Right forelimb (tissue), 1 donor: ENCODE results near the gene IRS1.
A peak's percentile ranks its signal among the peaks of the same experiment; 100 is the strongest.

Experiments
- DNase-seq: peaks from one replicate; pipeline ENCODE4 v3.0.0-alpha.2; 2018

IRS1 gene

DNA sequence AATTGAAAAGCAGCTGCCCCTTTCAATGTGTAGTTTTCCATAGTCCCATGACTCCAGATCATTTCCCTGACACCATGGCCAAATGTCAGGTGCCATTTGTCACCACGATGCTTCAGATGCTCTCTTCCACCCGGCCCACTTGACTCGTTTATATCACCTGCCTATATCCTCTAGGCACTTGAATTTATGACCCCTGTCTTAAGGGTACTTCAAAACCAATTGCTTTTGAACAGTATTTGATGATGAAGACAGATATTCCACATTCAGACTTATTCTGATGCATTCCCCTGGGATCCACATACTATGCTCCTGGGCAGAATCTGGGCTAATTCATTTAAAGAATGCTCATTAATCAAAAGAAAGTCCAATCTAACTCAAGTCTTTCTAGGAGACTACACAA lies 19.3 kb upstream of the IRS1 start:
- DNase-seq, result no peak

DNA sequence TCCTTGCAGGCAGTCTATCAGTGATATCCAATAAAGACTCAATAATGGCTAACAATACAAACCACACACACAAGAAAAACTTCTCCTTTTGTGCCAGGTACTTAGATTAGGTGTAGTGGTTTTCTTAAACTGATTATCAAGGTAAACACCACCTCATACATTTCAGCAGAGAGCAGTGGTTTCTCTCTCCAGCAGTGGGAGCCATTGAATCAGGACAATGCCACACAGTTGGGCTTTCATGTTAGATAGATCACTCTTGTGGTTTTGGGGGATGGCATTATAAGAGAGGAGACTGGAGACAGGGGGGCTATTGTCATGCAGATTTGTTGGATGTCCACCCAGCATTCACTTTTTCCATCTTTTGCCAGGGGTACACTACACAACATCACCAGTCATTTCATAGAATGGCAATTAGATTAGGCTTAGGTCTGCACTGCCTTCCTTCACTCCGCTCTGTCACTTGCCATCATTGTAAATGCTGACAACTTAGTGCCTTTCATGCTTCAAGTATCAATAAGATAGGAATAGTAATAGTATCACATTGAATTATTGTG lies 13.6 kb upstream of the IRS1 start:
- DNase-seq, result no peak

DNA sequence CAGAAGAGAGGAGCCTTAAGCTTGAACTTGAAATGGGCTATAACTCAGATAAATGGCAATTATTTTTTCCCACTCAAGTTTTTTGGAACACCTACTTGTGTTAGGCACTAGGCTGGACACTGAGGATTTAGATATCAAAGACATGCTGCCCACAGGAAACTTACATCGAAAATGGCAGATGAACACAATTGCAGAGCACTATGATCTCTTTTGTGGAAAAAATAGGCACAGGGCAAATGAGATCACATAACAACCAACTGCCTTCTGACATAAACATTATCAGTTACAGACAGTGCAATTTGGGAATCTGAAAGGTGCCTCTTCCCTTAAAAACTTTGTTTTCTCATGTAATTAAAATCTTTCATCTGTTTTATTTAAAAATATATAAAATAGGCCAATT lies 3.8 kb upstream of the IRS1 start:
- DNase-seq, result no peak

DNA sequence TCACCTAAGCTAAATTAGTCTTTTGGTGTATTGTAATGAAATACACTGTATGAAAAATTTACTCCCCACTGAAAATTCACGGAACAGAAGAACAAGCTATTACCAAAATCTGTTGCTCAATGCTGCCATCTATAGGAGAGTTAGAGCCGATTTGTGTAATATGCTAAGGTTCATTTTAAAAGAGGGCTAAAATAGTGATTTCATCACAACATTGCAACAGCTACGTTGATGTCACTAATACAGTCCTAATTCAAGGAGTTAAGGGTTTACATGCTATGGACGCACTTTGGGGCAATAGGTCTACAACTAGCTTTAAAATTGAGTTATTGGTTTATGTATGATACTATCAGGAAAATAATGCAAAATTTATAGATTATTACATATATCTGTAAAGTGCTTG lies 3.0 kb upstream of the IRS1 start:
- no peak for DNase-seq

DNA sequence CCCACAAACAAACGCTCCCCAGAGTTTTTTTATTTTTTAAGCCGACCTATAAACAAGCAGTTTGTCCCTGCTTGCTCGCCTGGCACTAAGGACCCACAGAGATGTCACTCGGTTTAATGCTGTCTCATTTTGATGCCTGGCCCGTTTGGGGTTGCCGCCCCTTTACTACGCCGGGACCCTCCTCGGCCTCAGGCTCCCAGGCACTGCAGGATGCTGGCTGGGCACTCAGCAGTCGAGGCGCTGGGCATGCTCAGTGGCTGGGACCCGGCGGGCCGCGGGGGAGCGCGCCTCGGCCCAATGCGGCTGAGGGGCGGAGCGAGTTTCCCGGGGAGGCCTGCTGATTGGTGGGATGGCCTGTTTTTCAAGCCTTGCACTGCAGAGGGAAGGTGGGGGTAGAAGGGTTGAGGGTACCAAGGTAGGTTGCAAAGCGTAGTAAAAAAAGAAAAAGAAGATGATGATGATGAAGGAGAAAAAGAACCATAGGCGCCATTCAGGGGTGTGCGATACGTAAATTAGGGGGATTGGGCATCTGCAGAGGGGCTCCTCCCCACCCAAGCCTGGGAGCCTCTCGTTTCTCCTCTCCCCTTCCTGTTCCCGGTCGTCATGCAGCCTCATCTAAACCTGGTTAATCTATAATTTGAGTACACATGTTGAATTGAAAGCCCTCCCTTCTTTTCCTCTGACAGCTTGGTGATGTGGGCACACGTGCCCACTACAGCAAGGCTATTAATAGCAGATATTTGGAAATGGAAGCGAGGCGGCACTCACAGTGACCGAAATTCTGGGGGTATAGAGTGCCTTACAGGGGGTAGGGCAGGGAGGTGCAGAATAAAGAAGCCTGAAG lies 1.5 kb upstream of the IRS1 start:
- peak; percentile 86 for DNase-seq

DNA sequence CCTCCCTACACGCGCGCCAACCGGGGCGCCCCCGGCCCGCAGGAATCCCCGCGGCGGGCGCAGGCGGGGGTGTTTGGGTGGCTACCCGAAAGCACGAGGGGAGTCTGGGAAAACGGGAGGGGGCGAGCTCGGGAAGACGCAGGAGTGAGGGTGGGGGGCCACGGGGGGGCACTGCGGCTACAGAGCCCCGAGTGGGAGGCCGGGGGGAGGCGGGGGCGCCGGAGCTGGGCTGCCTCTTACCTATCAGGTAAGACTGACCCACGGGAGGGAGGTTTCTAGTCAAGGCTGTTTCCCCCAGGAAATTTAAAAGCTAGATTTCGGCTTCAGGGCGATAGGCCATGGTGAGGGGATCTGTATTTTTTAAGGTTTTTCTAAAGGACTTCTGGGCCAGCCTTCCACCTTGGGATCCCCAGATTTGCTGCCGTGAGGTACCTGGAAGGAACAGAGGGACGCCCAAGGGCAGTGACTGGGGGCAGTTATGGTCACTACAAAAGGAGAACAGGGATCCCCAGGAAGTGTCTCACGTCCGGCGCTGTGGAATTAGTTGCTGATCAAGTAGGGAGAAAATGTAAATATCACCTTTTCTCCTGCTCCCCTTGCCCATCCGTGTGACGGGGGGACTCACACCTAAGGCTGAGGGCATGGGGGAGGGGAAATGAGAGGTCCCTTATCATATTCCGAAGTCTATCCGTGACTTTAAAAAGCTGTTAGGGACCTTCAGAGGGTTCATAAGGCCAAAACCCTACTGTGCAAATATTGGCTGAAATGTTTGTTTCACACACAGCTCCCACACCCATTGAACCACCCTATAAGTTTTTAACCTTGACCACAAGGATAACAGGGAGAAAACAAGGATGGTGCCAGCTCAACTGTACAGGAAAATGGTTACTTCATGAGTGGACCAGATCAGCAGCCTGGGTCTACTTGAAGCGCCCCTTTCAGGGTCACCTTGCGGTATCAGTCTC lies 638 bp upstream of the IRS1 start:
- no peak for DNase-seq

DNA sequence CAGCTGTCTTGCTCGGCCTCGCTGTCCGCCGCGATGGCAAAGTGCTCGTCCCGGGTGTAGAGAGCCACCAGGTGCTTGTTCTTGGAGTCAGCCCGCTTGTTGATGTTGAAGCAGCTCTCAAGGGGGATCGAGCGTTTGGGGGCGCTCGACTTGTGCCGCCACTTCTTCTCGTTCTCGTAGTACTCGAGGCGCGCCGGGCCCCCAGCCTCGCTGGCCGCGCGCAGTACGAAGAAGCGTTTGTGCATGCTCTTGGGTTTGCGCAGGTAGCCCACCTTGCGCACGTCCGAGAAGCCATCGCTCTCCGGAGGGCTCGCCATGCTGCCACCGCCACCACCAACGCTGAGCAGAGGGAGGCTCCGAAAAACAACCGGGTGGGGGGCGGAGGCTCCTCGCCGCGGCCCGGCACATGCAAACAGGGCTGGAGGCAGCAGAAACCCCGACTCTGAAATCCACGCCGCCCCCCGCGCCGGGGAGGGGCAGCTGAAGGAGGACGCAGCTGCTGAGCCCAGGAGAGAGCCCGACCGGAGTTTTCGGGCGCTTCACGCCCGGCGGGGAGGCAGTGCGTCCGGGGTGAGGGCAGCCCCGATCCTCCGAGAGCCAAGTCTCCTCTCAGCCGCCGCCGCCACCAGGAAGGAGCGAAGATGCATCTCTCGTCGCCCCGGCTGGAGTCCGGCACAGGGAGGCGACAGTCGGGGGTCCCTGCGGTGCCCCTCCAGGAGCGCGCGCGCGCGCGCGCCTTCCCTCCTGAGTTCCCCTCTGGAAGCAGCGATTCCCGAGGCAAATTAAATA lies 1.0 kb downstream of the IRS1 start:
- peak; percentile 79 for DNase-seq

DNA sequence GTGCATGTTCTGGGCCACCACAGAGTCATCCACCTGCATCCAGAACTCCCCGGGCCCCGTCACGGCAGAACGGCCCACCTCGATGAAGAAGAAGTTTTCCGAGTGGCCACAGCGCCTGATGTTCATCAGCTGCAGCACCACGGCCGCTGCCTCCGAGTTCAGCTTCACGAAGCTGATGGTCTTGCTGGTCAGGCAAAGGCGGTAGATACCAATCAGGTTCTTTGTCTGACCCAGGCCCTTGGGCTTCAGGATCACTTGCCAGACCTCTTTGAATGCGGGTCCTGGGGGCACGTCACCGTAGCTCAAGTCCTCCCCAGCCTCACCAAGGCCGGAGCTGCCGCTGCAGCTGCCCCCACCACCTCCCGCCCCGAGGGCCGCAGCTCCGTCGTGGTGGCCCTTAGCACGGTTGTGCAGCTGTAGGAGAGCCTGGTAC lies 1.6 kb downstream of the IRS1 start:
- no peak for DNase-seq

DNA sequence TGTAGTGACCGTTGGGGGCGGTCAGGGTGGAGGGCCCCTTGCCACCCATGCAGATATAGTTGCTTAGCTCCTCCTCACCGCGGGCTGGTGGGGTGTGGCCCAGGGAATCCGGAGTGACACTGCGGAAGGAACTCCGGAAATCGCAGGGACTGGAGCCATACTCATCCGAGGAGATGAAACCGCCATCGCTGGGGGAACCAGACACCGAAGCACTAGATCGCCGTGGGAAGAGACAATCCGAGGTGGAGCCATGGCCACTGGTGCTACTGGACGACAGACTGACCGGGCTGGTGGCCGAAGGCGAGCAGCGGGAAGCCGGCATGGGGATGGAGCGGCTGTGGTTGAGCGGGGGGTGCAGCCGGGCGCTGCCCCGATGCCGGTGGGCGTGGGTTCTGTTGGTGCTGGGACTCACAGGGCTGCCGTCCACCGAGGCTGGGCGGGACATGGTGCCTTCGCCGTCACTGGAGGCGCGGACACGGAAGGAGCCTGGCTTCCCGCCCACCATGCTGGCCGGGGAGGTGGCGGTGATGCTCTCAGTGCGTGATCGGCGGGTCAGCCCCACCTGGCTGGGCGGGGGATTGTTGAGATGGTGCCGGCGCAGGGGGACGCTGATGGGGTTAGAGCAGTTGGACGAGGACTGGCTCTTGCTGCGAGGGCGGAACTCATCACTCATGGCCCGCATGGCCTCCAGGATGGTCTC lies 2.2 kb downstream of the IRS1 start:
- no peak for DNase-seq

DNA sequence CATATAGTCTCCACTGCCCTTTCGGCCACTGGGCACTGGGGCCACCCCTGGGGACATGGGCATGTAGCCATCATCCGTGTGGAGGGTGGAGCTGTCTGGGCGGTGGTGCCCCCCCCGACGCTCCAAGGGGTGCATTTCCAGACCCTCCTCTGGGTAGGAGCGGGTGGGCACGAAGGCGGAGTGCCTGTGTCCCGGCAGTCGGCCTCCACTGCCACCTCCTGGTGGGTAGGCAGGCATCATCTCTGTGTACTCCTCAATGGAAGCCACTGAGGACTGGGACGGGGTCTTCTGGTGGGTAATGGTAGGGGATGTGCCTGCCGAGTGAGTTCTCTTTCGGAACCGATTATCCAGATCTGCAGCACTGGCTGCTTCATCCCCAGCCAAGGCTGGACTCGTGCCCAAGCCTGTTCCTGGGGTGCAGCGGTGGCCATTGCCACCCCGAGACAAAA lies 2.8 kb downstream of the IRS1 start:
- peak; percentile 57 for DNase-seq

DNA sequence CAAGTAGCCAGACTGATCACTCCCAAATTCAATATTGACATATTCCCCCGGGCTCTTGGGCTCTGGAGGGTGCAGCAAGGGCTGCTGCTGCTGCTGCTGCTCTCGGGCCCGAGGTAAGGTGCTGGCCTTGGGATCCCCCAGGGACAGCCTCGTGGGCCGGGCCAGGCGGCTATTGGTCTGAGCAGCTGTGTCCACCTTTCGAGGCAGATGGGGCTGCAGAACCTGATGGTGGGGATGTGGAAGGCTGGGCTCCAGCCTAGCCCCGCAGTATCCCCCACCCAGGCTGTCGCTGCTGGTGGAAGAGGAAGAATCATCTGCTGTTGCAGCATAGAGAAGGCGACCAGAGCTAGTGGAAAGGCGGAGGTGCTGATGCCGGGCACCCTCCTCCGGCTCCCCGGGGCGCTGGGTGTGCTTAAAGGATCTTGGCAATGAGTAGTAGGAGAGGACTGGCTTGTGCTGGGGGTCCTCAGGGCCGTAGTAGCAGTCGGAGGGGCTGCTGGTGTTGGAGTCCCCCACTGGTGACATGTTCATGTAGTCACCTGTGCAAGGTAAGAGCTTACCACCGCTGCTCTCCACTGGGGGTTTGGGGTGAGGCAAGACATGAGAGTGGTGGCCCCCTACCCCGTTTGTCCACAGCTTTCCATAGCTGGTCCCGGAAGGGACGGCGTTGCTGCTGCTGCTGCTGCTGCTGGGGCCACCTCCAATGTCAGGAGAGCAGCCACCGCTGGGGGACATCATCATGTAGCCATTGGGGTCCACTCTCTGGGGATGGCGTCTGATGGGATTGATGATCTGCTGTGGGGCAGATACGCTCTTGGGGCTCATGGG lies 3.4 kb downstream of the IRS1 start:
- no peak for DNase-seq

DNA sequence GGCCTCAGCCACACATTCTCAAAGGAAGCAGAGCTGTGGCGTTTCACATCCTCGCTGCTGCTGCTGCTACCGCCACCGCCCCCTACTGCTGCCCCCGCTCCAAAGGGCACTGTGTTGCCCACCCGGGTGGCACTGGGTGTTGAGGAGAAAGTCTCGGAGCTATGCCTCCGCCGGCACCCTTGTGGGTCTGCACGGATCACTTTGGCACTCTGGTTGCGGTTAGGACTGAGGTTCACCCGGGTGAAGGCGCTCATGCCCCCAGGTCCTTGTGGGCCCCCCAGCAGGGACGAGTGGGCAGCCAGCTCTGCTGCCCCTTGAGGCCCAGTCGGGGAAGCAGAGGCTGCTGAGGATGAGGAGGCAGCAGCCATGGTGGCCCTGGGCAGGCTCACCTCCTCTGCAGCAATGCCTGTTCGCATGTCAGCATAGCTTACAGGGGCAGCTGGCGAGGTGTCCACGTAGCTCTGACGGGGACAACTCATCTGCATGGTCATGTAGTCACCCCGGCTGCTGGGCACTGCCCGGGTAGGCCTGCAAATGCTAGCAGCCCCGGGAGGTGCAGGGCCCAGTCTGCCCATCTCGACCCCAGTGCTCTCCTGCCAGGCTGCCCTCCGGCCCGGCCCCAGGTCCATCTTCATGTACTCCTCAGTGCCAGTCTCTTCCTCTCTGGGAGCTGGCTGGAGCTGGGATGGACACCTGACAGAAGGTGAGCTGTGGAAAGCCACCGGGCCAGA lies 4.2 kb downstream of the IRS1 start:
- no peak for DNase-seq

DNA sequence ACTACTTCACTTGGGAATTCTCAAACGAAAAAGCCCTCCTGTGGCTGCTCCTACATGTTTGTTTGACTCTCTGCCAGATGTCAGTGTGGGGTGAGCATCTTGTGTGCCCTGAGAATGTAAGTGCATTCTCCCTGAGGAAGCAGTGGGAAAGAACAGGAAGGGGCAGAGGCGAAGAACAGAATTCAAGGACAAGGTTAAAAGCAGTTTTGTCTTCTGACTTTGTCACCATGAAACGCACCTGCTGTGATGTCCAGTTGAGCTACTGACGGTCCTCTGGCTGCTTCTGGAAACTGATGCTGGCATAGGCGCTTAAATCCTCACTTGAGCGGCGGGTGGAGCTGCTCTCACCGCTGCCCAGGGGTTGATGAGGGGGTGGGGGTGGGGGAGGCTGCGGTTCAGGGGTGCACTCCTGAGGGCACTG lies 4.9 kb downstream of the IRS1 start:
- peak; percentile 50 for DNase-seq

DNA sequence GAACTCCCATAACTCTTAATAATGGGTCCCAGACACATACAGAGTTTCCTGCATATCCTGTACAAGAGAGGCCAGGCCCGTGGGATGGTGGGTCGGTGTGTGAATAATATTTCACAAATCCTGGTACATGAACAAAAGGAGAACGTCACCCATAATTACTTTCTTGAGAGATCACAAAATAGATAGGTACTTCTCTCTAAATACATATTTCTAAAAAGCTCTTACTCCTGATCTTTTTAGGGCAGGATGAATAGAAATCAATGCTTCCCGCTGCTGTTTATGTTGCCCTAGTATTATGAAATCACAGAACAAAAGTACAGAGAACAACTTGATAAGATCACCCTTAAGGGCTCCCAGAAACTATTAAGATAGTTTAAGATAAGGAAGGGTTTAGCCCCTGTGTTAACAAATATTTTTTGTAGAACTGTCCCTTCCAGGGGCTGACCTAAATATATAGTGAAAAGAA lies 5.4 kb downstream of the IRS1 start:
- DNase-seq, result no peak

DNA sequence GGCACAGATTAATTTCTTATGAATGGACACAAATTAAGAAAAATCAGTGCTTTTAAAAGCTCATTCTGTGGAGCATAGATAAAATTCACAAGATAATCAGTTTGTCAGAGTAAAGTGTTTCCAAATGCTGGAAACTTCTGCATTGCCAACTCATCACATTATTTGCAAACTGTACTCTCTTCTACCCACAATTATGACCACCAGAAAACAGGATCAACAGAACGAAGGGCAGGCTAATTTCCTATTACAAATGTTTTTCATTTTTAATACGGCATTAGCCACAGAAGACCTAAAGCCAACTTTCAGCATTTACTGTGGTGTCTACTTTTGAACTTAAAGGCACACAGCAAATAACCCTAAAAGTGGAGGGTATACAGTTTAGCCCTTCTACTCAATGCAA lies 6.0 kb downstream of the IRS1 start:
- DNase-seq, result no peak

DNA sequence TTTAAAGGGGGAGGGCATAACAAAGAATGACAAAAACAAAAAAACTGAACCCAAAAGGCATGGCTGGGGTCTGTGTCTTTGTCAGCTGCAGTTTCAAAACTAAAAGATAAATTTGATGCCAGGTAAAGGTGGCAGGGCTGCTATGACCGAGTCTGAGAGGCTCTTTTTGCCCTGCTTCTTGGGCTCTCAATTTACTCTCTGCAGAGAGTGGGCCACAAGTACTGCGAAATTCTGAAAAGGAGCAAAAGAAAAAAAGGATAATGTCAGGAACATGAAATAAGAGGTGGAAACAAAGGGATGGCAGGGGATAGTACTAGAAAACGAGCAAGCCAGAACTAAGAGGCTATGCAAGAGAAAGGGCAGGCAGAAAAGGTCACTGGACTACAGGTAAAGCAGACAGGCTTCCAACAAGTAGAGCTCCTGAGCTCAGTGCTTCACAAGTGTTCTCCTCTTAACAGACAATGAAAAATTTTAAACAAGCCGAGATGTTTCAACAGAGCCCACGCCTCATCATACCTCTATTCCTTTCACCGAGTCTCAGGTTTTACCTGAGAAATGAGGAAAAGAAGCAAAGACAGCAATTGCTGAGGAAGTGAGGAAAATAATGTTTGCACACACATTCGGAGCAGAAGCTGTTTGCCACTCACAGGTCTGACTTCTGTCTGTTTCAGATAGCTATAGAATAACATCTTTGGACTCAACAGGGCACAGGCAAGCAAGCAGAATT lies 7.3 kb downstream of the IRS1 start:
- DNase-seq, result no peak

DNA sequence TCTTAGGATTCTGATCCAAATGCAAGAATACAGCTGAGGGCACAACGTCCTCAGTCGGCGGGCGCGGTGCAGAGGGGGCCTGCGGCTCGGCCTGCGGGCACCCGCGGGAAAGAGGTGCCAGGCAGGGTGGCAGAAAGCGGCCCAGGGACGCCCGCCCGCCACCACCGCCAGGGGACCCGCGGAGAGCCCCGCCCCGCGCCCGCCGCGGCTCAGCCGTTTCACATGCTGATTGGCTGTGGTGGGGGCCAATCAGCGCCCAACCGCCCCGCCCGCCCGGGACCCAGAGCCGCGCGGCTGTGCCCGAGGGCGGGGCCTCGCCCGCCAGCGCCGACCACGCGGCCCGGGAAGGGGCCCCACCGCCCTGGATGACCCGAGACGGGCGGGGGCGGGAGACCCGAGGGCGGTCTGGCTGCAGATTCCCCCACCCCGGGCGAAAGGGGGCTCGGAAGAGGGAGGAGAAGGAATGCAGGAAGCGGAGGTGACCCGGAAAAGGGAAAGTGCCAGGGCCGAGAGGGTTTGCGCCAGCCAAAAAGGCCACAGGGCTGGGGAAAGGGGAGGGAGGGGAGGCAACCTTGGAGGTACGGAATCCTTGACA lies 8.0 kb downstream of the IRS1 start:
- DNase-seq, result peak; percentile 92

DNA sequence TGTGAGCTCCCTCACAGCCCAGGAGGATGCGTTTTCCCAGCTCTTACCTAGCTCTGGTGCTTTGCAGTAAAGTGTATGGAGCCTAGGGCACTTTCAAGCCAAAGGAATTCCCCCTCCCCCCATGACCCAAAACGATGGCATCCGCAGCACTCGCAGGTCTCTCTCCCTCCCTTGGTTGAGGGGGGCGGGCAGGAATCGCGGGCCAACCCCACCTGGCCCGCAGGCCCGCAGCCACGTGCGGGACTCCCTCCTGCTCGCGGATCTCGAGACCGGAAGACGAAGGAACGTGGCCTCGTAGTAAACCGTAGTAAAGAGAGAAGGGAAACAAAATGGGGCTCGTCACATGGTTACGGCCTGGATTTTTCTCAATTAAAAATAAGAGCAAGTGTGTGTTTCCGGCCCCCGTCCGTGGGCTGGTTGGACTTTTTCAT lies 8.5 kb downstream of the IRS1 start:
- no peak for DNase-seq

DNA sequence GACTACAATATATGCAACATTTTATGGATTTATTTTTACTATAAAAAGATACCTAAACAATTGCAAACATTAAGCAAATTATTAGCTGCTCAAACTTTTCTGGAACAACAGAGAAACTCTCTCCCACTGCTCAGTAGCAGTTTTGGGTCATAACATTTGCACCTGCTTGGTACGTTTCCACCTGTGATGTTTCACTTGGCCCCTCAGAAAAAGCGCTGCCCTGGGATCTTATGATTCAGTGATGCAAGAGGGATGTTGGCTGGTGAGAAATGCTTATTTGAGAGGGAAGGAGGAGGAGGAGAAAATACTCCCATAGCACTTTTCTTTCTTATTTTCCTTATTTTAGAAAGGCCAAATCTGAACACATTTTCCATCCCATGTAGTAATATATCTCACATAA lies 9.2 kb downstream of the IRS1 start:
- DNase-seq, result no peak
